Epithelial cell of proximal tubule (primary cell): Measurements from ENCODE around the gene HRK. TPM values are rescaled to one million over a fixed set of nuclear protein-coding genes. Genes with fewer than 3 reads are reported as not detected.

Source experiments
- DNase-seq: peaks from one replicate; pipeline ENCODE4 v3.0.0-alpha.2; 2011; ENCODE audit warnings: low read depth
- H3K4me3 ChIP-seq: 2 replicates; pipeline ENCODE4 v1.5.1; 2011; ENCODE audit warnings: low read depth, mild to moderate bottlenecking, low read length
- CTCF ChIP-seq: conservative IDR thresholded peaks from 2 replicates; pipeline ENCODE4 v1.5.1; 2012; ENCODE audit warnings: low read depth, mild to moderate bottlenecking, low read length
- total RNA-seq: library from RNA; depleted of rRNA; stranded (reverse); fragments of >200 nt; gene quantifications from 2 replicates; pipeline ENCODE4 v1.2.3, GENCODE V29; 2015

Gene HRK
- total RNA-seq, 1 donor from 2014 or later, result not detected

- H3K4me3 ChIP-seq, result no peak overlapping the region
- no peak for TF ChIP-seq CTCF
- no peak for DNase-seq
These were observed 41.1 kb upstream of the HRK start for GRCh38 chr12:116922194-116922897.

GRCh38 chr12:116920939-116921338 is 39.7 kb upstream of the HRK start:
- no peak for DNase-seq
- no peak overlapping the region for H3K4me3 ChIP-seq
- no peak for TF ChIP-seq CTCF

GRCh38 chr12:116919706-116920485 is 38.7 kb upstream of the HRK start:
- no peak overlapping the region for H3K4me3 ChIP-seq
- no peak for TF ChIP-seq CTCF
- DNase-seq, result no peak

GRCh38 chr12:116919247-116919661 is 38.0 kb upstream of the HRK start:
- no peak for TF ChIP-seq CTCF
- H3K4me3 ChIP-seq, result no peak overlapping the region
- no peak for DNase-seq

- no peak for TF ChIP-seq CTCF
- no peak overlapping the region for H3K4me3 ChIP-seq
- DNase-seq, result no peak
These were observed 37.2 kb upstream of the HRK start for GRCh38 chr12:116918464-116918863.

GRCh38 chr12:116916714-116917114 is 35.5 kb upstream of the HRK start:
- peak; percentile 61 for TF ChIP-seq CTCF
- H3K4me3 ChIP-seq, result no peak overlapping the region
- peak; percentile 92 for DNase-seq
